Measurements from ENCODE around the gene LRRC75A.

- TF ChIP-seq CTCF (IDR thresholded peaks at IDR 0.05; ENCODE audit: control extremely low read depth in 1 of 3, insufficient read depth in 1 of 3, low read depth in 1 of 3, low read length in 3 of 3) (no peak), TBP (IDR thresholded peaks at IDR 0.05; ENCODE audit: low read depth, low read length) (no peak), RFX5 (IDR thresholded peaks at IDR 0.05; ENCODE audit: borderline replicate concordance, low read depth, low read length) (no peak), POLR2A (IDR thresholded peaks at IDR 0.05; ENCODE audit: control extremely low read depth in 1 of 2, low read depth in 2 of 2, low read length in 2 of 2) (no peak), NRF1 (IDR thresholded peaks at IDR 0.05; ENCODE audit: low read depth, low read length) (no peak)
Measured at GRCh38 chr17:16449121-16449570, 42.8 kb downstream of the LRRC75A start.

Data from H1 (cell line).